Ammon's horn (tissue), 1 donor: ENCODE data around the gene U2AF1L4.
"Not testable (repeated sequence)": the region's sequence is repeated elsewhere in the genome, so short reads cannot be mapped to it uniquely, and the experiment has no call there.

Experiments used
- DNase-seq: peaks from one replicate; pipeline ENCODE4 v3.0.0-alpha.2; 2016; ENCODE audit warnings: low spot score

U2AF1L4 gene

GRCh38 chr19:35725216-35725861 lies 19.9 kb downstream of the U2AF1L4 start:
- no peak for DNase-seq

GRCh38 chr19:35724560-35724959 lies 20.7 kb downstream of the U2AF1L4 start:
- no peak for DNase-seq

GRCh38 chr19:35724132-35724531 lies 21.1 kb downstream of the U2AF1L4 start:
- not testable (repeated sequence) for DNase-seq

- no peak for DNase-seq
These were observed 21.5 kb downstream of the U2AF1L4 start for GRCh38 chr19:35723671-35724070.

GRCh38 chr19:35722897-35723296 lies 22.3 kb downstream of the U2AF1L4 start:
- no peak for DNase-seq

GRCh38 chr19:35722461-35722860 lies 22.8 kb downstream of the U2AF1L4 start:
- DNase-seq, result no peak

GRCh38 chr19:35721374-35721773 lies 23.8 kb downstream of the U2AF1L4 start:
- DNase-seq, result no peak

GRCh38 chr19:35720648-35721047 lies 24.6 kb downstream of the U2AF1L4 start:
- DNase-seq, result no peak

- DNase-seq, result no peak
These were observed 25.1 kb downstream of the U2AF1L4 start for GRCh38 chr19:35720163-35720524.

- no peak for DNase-seq
These were observed 25.6 kb downstream of the U2AF1L4 start for GRCh38 chr19:35719402-35720162.

- no peak for DNase-seq
These were observed 26.7 kb downstream of the U2AF1L4 start for GRCh38 chr19:35718345-35719041.

- no peak for DNase-seq
These were observed 27.4 kb downstream of the U2AF1L4 start, which contains the start of gene KMT2B for GRCh38 chr19:35717665-35718344. Gene KMT2B (plus strand): TSS chr19:35718003. CDS start chr19:35718019, 16 bp downstream.

GRCh38 chr19:35716801-35717664 lies 28.2 kb downstream of the U2AF1L4 start:
- DNase-seq, result peak; percentile 96

GRCh38 chr19:35715981-35716800 lies 29.0 kb downstream of the U2AF1L4 start:
- peak; percentile 75 for DNase-seq

- DNase-seq, result no peak
These were observed 29.8 kb downstream of the U2AF1L4 start for GRCh38 chr19:35715355-35715809.

GRCh38 chr19:35714601-35715354 lies 30.4 kb downstream of the U2AF1L4 start:
- no peak for DNase-seq

- no peak for DNase-seq
These were observed 31.2 kb downstream of the U2AF1L4 start for GRCh38 chr19:35713904-35714495.

- DNase-seq, result no peak
These were observed 31.7 kb downstream of the U2AF1L4 start for GRCh38 chr19:35713506-35713850.
